Colonic mucosa (tissue), 4 donors: ENCODE measurements around the gene NID1. TPM values are rescaled to one million over a fixed set of nuclear protein-coding genes. Genes with fewer than 3 reads are reported as not detected.

Source experiments
- DNase-seq: peaks from one replicate; pipeline ENCODE4 v3.0.0-alpha.2; 2020
- H3K27ac ChIP-seq: fragments of 200-600 bp; one replicate; pipeline ENCODE4 v1.8.0; 2021
- H3K27me3 ChIP-seq: fragments of 200-600 bp; one replicate; pipeline ENCODE4 v1.8.0; 2021
- H3K36me3 ChIP-seq: fragments of 200-600 bp; one replicate; pipeline ENCODE4 v1.8.0; 2021
- H3K4me1 ChIP-seq: fragments of 200-600 bp; one replicate; pipeline ENCODE4 v1.8.0; 2021; ENCODE audit warnings: mild to moderate bottlenecking
- H3K4me3 ChIP-seq: fragments of 200-600 bp; one replicate; pipeline ENCODE4 v1.8.0; 2021
- H3K9ac ChIP-seq, 2 donors: one replicate each; pipeline ENCODE4 v1.7.0; 2013; ENCODE audit warnings: control low read depth in 2 of 2, low read depth in 2 of 2, low read length in 2 of 2
- H3K9me3 ChIP-seq: fragments of 200-600 bp; one replicate; pipeline ENCODE4 v1.8.0; 2021
- CTCF ChIP-seq: fragments of 200-600 bp; IDR thresholded peaks from one replicate; pipeline ENCODE4 v1.8.0; 2022; ENCODE audit warnings: antibody characterized with exemption, mild to moderate bottlenecking
- intact Hi-C: fragments of 100-400 bp; cut with DNase I; formaldehyde crosslinking; loops from one replicate; pipeline ENCODE4 v1.14.1; 2022
- total RNA-seq, 2 donors: library from RNA; stranded (reverse); fragmentation: NEBNext Ultra II Directional in 1 of 2; extraction: Animal tissue kit (Norgen Biotek cat#: 25700) in 1 of 2; gene quantifications; one replicate each; pipeline ENCODE4 v1.2.1, GENCODE V29; 2021
- donor health status: healthy.
- donor health status: DM: no; HTN: no; CAD: no.
- donor health status: DM: no; HTN: no; CAD: no.

The NID1 gene
- total RNA-seq, 2 donors from 2014 or later: 8.8 to 25.5 TPM

- H3K36me3 ChIP-seq: no peaks in the 10 kb centered on the region
- H3K27me3 ChIP-seq: no peaks in the 10 kb centered on the region
- no peaks in the 10 kb centered on the region for H3K9me3 ChIP-seq
- DNase-seq: no peak
- no peaks in the 10 kb centered on the region for H3K4me1 ChIP-seq
- no peak overlapping the region for H3K4me3 ChIP-seq
- TF ChIP-seq CTCF: no peak
- H3K27ac ChIP-seq: no peak overlapping the region
- intact Hi-C loops: no loop called here
- no peak overlapping the region for H3K9ac ChIP-seq
These were observed 129.4 kb downstream of the NID1 start for GRCh38 chr1:235935235-235936225.

- no peak overlapping the region for H3K4me3 ChIP-seq
- no peak overlapping the region for H3K9ac ChIP-seq
- no peaks in the 10 kb centered on the region for H3K36me3 ChIP-seq
- no peak for DNase-seq
- no peaks in the 10 kb centered on the region for H3K27me3 ChIP-seq
- intact Hi-C loops: no loop called here
- no peak for TF ChIP-seq CTCF
- H3K4me1 ChIP-seq: no peaks in the 10 kb centered on the region
- H3K27ac ChIP-seq: no peak overlapping the region
- H3K9me3 ChIP-seq: no peaks in the 10 kb centered on the region
These were observed 131.1 kb downstream of the NID1 start for GRCh38 chr1:235933766-235934116.

DNA sequence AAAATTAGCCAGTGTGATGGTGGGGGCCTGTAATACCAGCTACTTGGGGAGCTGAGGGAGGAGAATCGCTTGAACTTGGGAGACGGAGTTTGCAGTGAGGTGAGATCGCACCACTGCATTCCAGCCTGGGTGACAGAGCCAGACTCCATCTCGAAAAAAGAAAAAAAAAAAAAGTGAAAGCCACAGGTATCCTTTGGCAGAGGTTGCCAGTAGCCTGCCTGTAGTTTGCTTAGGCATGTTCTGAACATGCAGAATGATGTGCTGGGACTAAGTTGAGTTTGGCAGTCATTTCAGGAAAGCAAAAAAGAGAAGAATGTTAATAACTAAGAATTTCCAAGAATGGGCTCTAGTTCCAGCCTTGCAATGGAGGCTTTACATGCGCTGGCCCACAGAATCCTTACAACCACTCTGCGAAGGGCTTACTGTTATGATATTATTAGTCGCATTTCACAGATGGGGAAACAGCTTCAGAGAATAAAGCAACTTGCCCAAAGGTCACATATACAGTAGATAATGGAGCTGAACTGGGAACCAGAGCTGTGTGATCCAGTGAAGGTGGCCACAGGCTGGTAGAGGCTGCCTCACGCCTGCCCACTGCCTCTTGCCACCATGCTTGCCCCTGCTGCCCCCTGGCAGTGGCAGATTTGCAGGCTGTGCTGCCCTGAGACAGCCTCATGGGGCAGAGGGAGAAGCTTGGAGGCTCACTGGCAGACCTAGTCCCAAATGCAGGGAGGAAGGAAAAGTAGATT lies 131.7 kb downstream of the NID1 start:
- Histone ChIP-seq H3K36me3 (no peaks in the 10 kb centered on the region), H3K9me3 (no peaks in the 10 kb centered on the region), H3K27ac (no peak overlapping the region), H3K4me1 (no peaks in the 10 kb centered on the region), H3K9ac (no peak overlapping the region), H3K27me3 (no peaks in the 10 kb centered on the region), H3K4me3 (no peak overlapping the region)
- intact Hi-C loops: no loop called here
- no peak for DNase-seq
- TF ChIP-seq CTCF: no peak

GRCh38 chr1:235932090-235932510 lies 132.8 kb downstream of the NID1 start:
- intact Hi-C loops: no loop called here
- Histone ChIP-seq H3K27me3 (no peaks in the 10 kb centered on the region), H3K27ac (no peak overlapping the region), H3K9me3 (no peaks in the 10 kb centered on the region), H3K36me3 (no peaks in the 10 kb centered on the region), H3K9ac (no peak overlapping the region), H3K4me3 (no peak overlapping the region), H3K4me1 (no peaks in the 10 kb centered on the region)
- peak; percentile 66 for DNase-seq
- no peak for TF ChIP-seq CTCF

- H3K4me3 ChIP-seq: no peak overlapping the region
- intact Hi-C loops: no loop called here
- no peaks in the 10 kb centered on the region for H3K36me3 ChIP-seq
- H3K27ac ChIP-seq: no peak overlapping the region
- H3K4me1 ChIP-seq: no peaks in the 10 kb centered on the region
- H3K9ac ChIP-seq: no peak overlapping the region
- H3K27me3 ChIP-seq: no peaks in the 10 kb centered on the region
- no peak for TF ChIP-seq CTCF
- H3K9me3 ChIP-seq: no peaks in the 10 kb centered on the region
- no peak for DNase-seq
These were observed 133.6 kb downstream of the NID1 start for GRCh38 chr1:235931171-235931738.
